Measurements from ENCODE around the gene RANBP17.

- TF ChIP-seq CTCF (IDR thresholded peaks at IDR 0.05) (no peak), POLR2AphosphoS5 (IDR thresholded peaks at IDR 0.05) (no peak), POLR2A (IDR thresholded peaks at IDR 0.05) (no peak)
These were observed 462.2 kb downstream of the RANBP17 start for GRCh38 chr5:171323806-171324632.
